ENCODE data around the gene PAFAH1B2. TPM values are rescaled to one million over a fixed set of nuclear protein-coding genes. Genes with fewer than 3 reads are reported as not detected.

Gene PAFAH1B2
- total RNA-seq, 2 donors from 2014 or later: 30.0 to 44.9 TPM

- Histone ChIP-seq H3K27ac (no peak overlapping the region), H3K9me3 (no peaks in the 10 kb centered on the region), H3K27me3 (no peaks in the 10 kb centered on the region), H3K36me3 (replicated peaks in 1 of 2; ENCODE audit: insufficient read depth in 1 of 2, low read depth in 2 of 2) (no peaks in the 10 kb centered on the region), H3K4me1 (no peaks in the 10 kb centered on the region), H3K4me3 (no peak overlapping the region)
- TF ChIP-seq POLR2A (IDR thresholded peaks at IDR 0.05) (no peak), CTCF (IDR thresholded peaks at IDR 0.05) (no peak)
- DNase-seq (no peak), ATAC-seq (no peak)
- intact Hi-C loops (cut with DNase I): no loop called here
Observed at GRCh38 chr11:117117681-117118080, 26.4 kb upstream of the PAFAH1B2 start.

- TF ChIP-seq CTCF (IDR thresholded peaks at IDR 0.05) (no peak), POLR2A (IDR thresholded peaks at IDR 0.05) (no peak)
- no peaks in the 10 kb centered on the region for H3K36me3 ChIP-seq (replicated peaks in 1 of 2; ENCODE audit: insufficient read depth in 1 of 2, low read depth in 2 of 2)
- intact Hi-C loops (cut with DNase I): no loop called here
- H3K27me3 ChIP-seq: no peaks in the 10 kb centered on the region
- no peak overlapping the region for H3K27ac ChIP-seq
- no peak for ATAC-seq
- H3K4me3 ChIP-seq: no peak overlapping the region
- no peaks in the 10 kb centered on the region for H3K9me3 ChIP-seq
- H3K4me1 ChIP-seq: no peaks in the 10 kb centered on the region
- no peak for DNase-seq
Observed at GRCh38 chr11:117121176-117121575, 22.9 kb upstream of the PAFAH1B2 start.

GRCh38 chr11:117122556-117122955 lies 21.5 kb upstream of the PAFAH1B2 start:
- intact Hi-C loops (cut with DNase I): no loop called here
- DNase-seq (no peak), ATAC-seq (no peak)
- 69 to 74% methylated on average over 4 to 5 of the region's 5 CpGs for WGBS, 2 donors
- no peaks in the 10 kb centered on the region for H3K4me1 ChIP-seq
- no peaks in the 10 kb centered on the region for H3K36me3 ChIP-seq (replicated peaks in 1 of 2; ENCODE audit: insufficient read depth in 1 of 2, low read depth in 2 of 2)
- H3K9me3 ChIP-seq: no peaks in the 10 kb centered on the region
- H3K27ac ChIP-seq: no peak overlapping the region
- no peak overlapping the region for H3K4me3 ChIP-seq
- TF ChIP-seq CTCF (IDR thresholded peaks at IDR 0.05) (no peak), POLR2A (IDR thresholded peaks at IDR 0.05) (no peak)
- no peaks in the 10 kb centered on the region for H3K27me3 ChIP-seq

GRCh38 chr11:117126223-117126965 lies 17.7 kb upstream of the PAFAH1B2 start:
- WGBS, 2 donors: 68 to 82% methylated on average over 7 of the region's 7 CpGs
- Histone ChIP-seq H3K36me3 (replicated peaks in 1 of 2; ENCODE audit: insufficient read depth in 1 of 2, low read depth in 2 of 2) (no peaks in the 10 kb centered on the region), H3K9me3 (no peaks in the 10 kb centered on the region), H3K4me3 (no peak overlapping the region), H3K27me3 (no peaks in the 10 kb centered on the region), H3K27ac (no peak overlapping the region), H3K4me1 (peaks cover 5% of the 10 kb centered on the region)
- no peak for DNase-seq
- intact Hi-C loops (cut with DNase I): no loop called here
- no peak for ATAC-seq
- no peak for TF ChIP-seq POLR2A (IDR thresholded peaks at IDR 0.05)
- no peak for TF ChIP-seq CTCF (IDR thresholded peaks at IDR 0.05)

Measured in body of pancreas (tissue), 4 donors.